Peyer's patch (tissue), 4 donors: Measurements from ENCODE around the gene PLXNA4. TPM values are rescaled to one million over a fixed set of nuclear protein-coding genes. Genes with fewer than 3 reads are reported as not detected.

ENCODE experiments used
- DNase-seq, 3 donors: peaks; one replicate each; pipeline ENCODE4 v3.0.0-alpha.2; 2017 to 2019
- H3K27ac ChIP-seq, 4 donors: fragments of 200-600 bp; sonication (generic); one replicate each; pipeline ENCODE4 v1.5.1; 2016 to 2019
- H3K27me3 ChIP-seq, 2 donors: fragments of 200-600 bp; sonication (generic); one replicate each; pipeline ENCODE4 v1.5.1; 2019
- H3K36me3 ChIP-seq, 3 donors: fragments of 200-600 bp; sonication (generic); one replicate each; pipeline ENCODE4 v1.5.1; 2016 to 2019
- H3K4me1 ChIP-seq, 4 donors: fragments of 200-600 bp; sonication (generic); one replicate each; pipeline ENCODE4 v1.5.1; 2016 to 2019
- H3K4me3 ChIP-seq, 4 donors: fragments of 200-600 bp; sonication (generic); 1 replicate in 3 of 4; 2 replicates in 1 of 4; pipeline ENCODE4 v1.5.1; 2016 to 2019; ENCODE audit warnings: mild to moderate bottlenecking in 1 of 4
- H3K9me3 ChIP-seq, 4 donors: fragments of 200-600 bp; sonication (generic); one replicate each; pipeline ENCODE4 v1.5.1; 2016 to 2019; ENCODE audit warnings: mild to moderate bottlenecking in 1 of 4
- POLR2A ChIP-seq, 2 donors: fragments of 450-650 bp; IDR thresholded peaks; one replicate each; pipeline ENCODE4 v1.5.1; 2017; ENCODE audit warnings: antibody characterized with exemption in 2 of 2, mild to moderate bottlenecking in 2 of 2, moderate library complexity in 2 of 2
- total RNA-seq, 4 donors: library from RNA; depleted of rRNA; stranded (reverse); fragments of >200 nt; gene quantifications; one replicate each; pipeline ENCODE4 v1.1.0, GENCODE V29; 2016
- TF ChIP-seq, protein P1 (sequence below), 6 experiments: fragments of 450-650 bp in 4 of 6; fragments of 200-600 bp in 2 of 6; sonication (generic) in 1 of 6; IDR thresholded peaks; one replicate each; pipeline ENCODE4 v1.5.1; 2017 to 2019; ENCODE audit warnings: antibody characterized with exemption in 6 of 6, mild to moderate bottlenecking in 3 of 6, moderate library complexity in 1 of 6

PLXNA4 gene, protein sequence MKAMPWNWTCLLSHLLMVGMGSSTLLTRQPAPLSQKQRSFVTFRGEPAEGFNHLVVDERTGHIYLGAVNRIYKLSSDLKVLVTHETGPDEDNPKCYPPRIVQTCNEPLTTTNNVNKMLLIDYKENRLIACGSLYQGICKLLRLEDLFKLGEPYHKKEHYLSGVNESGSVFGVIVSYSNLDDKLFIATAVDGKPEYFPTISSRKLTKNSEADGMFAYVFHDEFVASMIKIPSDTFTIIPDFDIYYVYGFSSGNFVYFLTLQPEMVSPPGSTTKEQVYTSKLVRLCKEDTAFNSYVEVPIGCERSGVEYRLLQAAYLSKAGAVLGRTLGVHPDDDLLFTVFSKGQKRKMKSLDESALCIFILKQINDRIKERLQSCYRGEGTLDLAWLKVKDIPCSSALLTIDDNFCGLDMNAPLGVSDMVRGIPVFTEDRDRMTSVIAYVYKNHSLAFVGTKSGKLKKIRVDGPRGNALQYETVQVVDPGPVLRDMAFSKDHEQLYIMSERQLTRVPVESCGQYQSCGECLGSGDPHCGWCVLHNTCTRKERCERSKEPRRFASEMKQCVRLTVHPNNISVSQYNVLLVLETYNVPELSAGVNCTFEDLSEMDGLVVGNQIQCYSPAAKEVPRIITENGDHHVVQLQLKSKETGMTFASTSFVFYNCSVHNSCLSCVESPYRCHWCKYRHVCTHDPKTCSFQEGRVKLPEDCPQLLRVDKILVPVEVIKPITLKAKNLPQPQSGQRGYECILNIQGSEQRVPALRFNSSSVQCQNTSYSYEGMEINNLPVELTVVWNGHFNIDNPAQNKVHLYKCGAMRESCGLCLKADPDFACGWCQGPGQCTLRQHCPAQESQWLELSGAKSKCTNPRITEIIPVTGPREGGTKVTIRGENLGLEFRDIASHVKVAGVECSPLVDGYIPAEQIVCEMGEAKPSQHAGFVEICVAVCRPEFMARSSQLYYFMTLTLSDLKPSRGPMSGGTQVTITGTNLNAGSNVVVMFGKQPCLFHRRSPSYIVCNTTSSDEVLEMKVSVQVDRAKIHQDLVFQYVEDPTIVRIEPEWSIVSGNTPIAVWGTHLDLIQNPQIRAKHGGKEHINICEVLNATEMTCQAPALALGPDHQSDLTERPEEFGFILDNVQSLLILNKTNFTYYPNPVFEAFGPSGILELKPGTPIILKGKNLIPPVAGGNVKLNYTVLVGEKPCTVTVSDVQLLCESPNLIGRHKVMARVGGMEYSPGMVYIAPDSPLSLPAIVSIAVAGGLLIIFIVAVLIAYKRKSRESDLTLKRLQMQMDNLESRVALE (N-terminal part only)
- 1 to 10 TPM; 1.4 to 3.8 (median 3.0) TPM for total RNA-seq

DNA sequence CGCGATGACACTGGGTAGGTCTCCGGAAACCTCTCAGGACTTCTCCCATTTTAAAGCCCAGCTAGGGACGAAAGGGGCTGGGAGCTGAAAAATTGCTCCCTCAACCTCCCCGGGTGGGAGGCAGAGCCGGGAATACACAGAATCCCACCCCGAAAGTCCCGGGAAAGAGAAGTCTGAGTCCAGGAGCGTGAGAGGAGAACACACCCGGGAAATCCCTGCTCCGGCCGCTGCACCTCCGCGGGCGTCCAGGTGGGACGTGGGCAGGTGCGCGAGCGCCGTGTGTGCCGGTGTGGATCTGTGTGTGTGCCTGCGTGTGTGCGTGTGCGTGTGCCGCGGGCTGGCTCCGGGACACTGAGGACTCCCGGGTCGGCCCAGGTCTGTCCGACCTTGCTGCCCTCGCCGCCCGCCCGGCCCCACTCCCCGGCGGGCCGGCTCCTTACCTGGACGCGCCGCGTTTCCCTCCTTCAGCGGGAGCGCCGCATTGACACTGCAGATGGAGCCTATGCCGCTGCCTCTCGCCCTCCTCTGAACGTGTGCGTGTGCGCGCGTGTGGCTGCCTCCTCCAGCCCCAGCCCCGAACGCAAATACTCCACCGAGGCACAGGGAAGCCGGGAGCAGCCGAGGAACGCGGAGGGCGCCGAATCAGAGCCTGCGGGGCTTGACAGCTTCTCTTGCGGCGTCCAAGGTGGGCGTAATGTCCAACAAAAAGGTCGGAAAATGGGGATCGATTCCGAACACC, at the start of gene PLXNA4:
Gene PLXNA4, minus strand, starts transcription at position 489 of the 739 bp plus-strand sequence. CDS start 67,777 bp downstream, outside the sequence.
- H3K27me3 ChIP-seq: no peaks in the 10 kb centered on the region
- no peak for DNase-seq
- H3K4me1 ChIP-seq: peaks cover 0 to 20% (median 1%) of the 10 kb centered on the region in 4 donors
- peak within 1 kb of the TSS; percentile 15 to 53 (median 40) for H3K4me3 ChIP-seq
- H3K27ac ChIP-seq: no peak within 1 kb of the TSS
- H3K9me3 ChIP-seq: no peaks in the 10 kb centered on the region
- TF ChIP-seq POLR2A (IDR thresholded peaks at IDR 0.05): no peak
- TF ChIP-seq, protein P1, sequence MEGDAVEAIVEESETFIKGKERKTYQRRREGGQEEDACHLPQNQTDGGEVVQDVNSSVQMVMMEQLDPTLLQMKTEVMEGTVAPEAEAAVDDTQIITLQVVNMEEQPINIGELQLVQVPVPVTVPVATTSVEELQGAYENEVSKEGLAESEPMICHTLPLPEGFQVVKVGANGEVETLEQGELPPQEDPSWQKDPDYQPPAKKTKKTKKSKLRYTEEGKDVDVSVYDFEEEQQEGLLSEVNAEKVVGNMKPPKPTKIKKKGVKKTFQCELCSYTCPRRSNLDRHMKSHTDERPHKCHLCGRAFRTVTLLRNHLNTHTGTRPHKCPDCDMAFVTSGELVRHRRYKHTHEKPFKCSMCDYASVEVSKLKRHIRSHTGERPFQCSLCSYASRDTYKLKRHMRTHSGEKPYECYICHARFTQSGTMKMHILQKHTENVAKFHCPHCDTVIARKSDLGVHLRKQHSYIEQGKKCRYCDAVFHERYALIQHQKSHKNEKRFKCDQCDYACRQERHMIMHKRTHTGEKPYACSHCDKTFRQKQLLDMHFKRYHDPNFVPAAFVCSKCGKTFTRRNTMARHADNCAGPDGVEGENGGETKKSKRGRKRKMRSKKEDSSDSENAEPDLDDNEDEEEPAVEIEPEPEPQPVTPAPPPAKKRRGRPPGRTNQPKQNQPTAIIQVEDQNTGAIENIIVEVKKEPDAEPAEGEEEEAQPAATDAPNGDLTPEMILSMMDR (IDR thresholded peaks at IDR 0.05): no peak
- H3K36me3 ChIP-seq: no peaks in the 10 kb centered on the region

DNA sequence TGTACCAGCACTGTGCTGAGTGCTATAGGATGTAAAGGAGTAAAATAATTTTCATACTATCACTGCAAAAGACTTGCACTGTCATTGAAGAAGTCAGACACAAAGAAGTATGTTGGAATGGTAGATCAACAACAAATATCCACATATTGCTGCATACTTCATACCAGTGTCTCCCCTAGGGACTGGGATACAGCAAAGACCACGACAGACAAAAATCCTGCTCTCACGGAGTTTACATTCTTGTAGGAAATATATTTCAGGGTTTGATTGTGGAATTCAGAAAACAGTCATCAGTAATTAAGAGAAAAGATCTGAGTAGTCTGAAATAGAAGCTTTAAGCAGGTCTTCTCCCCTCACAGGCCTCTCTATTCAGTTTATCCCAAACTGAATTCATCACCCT, 49.4 kb upstream of the PLXNA4 start:
- no peaks in the 10 kb centered on the region for H3K9me3 ChIP-seq
- no peaks in the 10 kb centered on the region for H3K36me3 ChIP-seq
- no peaks in the 10 kb centered on the region for H3K4me1 ChIP-seq
- H3K27me3 ChIP-seq: no peaks in the 10 kb centered on the region
- no peak overlapping the region for H3K4me3 ChIP-seq
- no peak overlapping the region for H3K27ac ChIP-seq
- TF ChIP-seq, protein P1 (IDR thresholded peaks at IDR 0.05): no peak
- no peak for TF ChIP-seq POLR2A (IDR thresholded peaks at IDR 0.05)
- DNase-seq: no peak

DNA sequence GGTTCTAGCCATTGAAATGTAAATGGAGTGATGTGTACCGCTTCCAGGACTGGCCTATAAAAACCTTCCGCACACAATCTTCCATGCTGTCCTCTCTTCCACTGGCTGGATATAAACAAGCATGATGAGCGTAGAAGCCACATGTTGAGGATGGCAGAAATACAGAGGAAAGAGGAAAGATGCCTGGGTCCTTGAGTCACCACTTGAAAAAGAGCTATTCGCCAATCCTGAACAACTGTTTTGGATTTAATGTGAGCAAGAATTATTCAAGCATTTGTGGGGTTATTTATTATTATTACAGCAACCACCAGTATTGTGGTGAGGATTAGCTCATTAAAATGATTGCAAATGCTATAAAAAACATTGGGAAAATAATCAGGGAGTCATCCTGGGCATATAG, 45.8 kb upstream of the PLXNA4 start:
- no peak overlapping the region for H3K4me3 ChIP-seq
- H3K4me1 ChIP-seq: no peaks in the 10 kb centered on the region
- H3K27me3 ChIP-seq: no peaks in the 10 kb centered on the region
- no peak for DNase-seq
- H3K27ac ChIP-seq: no peak overlapping the region
- no peaks in the 10 kb centered on the region for H3K36me3 ChIP-seq
- no peaks in the 10 kb centered on the region for H3K9me3 ChIP-seq
- TF ChIP-seq, protein P1 (IDR thresholded peaks at IDR 0.05): no peak
- no peak for TF ChIP-seq POLR2A (IDR thresholded peaks at IDR 0.05)

DNA sequence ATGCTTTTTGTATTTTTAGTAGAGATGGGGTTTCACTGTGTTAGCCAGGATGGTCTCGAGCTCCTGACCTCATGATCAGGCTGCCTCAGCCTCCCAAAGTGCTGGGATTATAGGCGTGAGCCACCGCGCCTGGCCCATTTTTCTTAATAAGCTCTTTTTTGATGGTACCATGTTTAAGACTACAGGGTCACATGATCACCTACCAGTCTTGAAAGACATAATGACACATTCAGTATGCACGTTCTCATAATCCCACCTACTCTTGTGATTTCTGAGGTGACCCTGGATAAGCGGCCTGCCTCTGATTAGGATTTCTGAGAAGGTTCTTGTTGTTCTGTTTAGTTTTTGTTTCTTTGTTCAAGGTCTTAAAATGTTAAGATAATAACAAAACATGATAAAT, 43.7 kb upstream of the PLXNA4 start:
- no peaks in the 10 kb centered on the region for H3K36me3 ChIP-seq
- H3K27me3 ChIP-seq: no peaks in the 10 kb centered on the region

More for the DNA sequence above, 43.7 kb upstream of the PLXNA4 start:
- Histone ChIP-seq H3K4me1 (peaks cover 0 to 3% (median 0%) of the 10 kb centered on the region in 4 donors), H3K9me3 (no peaks in the 10 kb centered on the region), H3K4me3 (no peak overlapping the region), H3K27ac (no peak overlapping the region)
- no peak for TF ChIP-seq POLR2A (IDR thresholded peaks at IDR 0.05)
- TF ChIP-seq, protein P1 (IDR thresholded peaks at IDR 0.05): no peak
- DNase-seq: no peak
